ENCODE data around the gene SERHL2.
"Not testable (repeated sequence)": the region's sequence is repeated elsewhere in the genome, so short reads cannot be mapped to it uniquely, and the experiment has no call there.

Gene SERHL2

GRCh38 chr22:42553475-42554361, at the start of gene SERHL2:
Gene SERHL2 (plus strand): TSS chr22:42553956. CDS start chr22:42554021, 65 bp downstream.
- DNase-seq: peak; percentile 51 to 79

- not testable (repeated sequence) for DNase-seq
Measured at GRCh38 chr22:42508327-42508974, 45.3 kb upstream of the SERHL2 start.

GRCh38 chr22:42508975-42509364, 44.8 kb upstream of the SERHL2 start:
- not testable (repeated sequence) for DNase-seq

GRCh38 chr22:42509548-42509947, 44.2 kb upstream of the SERHL2 start:
- no peak for DNase-seq

GRCh38 chr22:42511401-42511891, 42.3 kb upstream of the SERHL2 start:
- DNase-seq: no peak

- DNase-seq: peak in 1 of 2 experiments; percentile 16
Measured at GRCh38 chr22:42512273-42512990, 41.3 kb upstream of the SERHL2 start.

- not testable (repeated sequence) for DNase-seq
Measured at GRCh38 chr22:42514331-42514730, 39.4 kb upstream of the SERHL2 start.

- not testable (repeated sequence) for DNase-seq
Measured at GRCh38 chr22:42515304-42515703, 38.5 kb upstream of the SERHL2 start.

GRCh38 chr22:42515896-42516295, 37.9 kb upstream of the SERHL2 start:
- DNase-seq: no peak

GRCh38 chr22:42517103-42517502, 36.7 kb upstream of the SERHL2 start:
- DNase-seq: not testable (repeated sequence)

- DNase-seq: not testable (repeated sequence)
Measured at GRCh38 chr22:42518638-42519524, 34.9 kb upstream of the SERHL2 start.

- DNase-seq: peak; percentile 78 to 89
Measured at GRCh38 chr22:42519525-42520401, 34.0 kb upstream of the SERHL2 start, which contains the start of gene RRP7A. Gene RRP7A (minus strand): TSS chr22:42519796. CDS start chr22:42519786, 10 bp downstream.

- DNase-seq: no peak
Measured at GRCh38 chr22:42521228-42521546, 32.6 kb upstream of the SERHL2 start.

GRCh38 chr22:42522546-42522945, 31.2 kb upstream of the SERHL2 start:
- no peak for DNase-seq

GRCh38 chr22:42528591-42529307, 25.0 kb upstream of the SERHL2 start:
- no peak for DNase-seq

- DNase-seq: not testable (repeated sequence)
Measured at GRCh38 chr22:42529435-42529834, 24.3 kb upstream of the SERHL2 start.

- not testable (repeated sequence) for DNase-seq
Measured at GRCh38 chr22:42531401-42532084, 22.2 kb upstream of the SERHL2 start.

- DNase-seq: no peak
Measured at GRCh38 chr22:42533638-42533977, 20.1 kb upstream of the SERHL2 start.

GRCh38 chr22:42535082-42535731, 18.5 kb upstream of the SERHL2 start:
- not testable (repeated sequence) for DNase-seq

Measured in SHP77 (cell line).